ENCODE data around the gene SPDYE4.

SPDYE4 gene

GRCh38 chr17:8724451-8724850 is 33.9 kb downstream of the SPDYE4 start:
- Histone ChIP-seq H3K27me3 (ENCODE audit: control insufficient read depth, low read length) (no peaks in the 10 kb centered on the region), H3F3A (ENCODE audit: control insufficient read depth, insufficient read depth) (no peaks in the 10 kb centered on the region), H3K9me2 (replicated peaks; ENCODE audit: control insufficient read depth, low read length) (no peaks in the 10 kb centered on the region), H3K27ac (ENCODE audit: low read depth, low read length) (no peak overlapping the region), H3K79me2 (ENCODE audit: control insufficient read depth, low read length) (no peaks in the 10 kb centered on the region), H3K4me2 (ENCODE audit: low read length) (no peak overlapping the region), H3K9me3 (ENCODE audit: control insufficient read depth, insufficient read depth, low read length) (no peaks in the 10 kb centered on the region), H3K4me3 (ENCODE audit: low read length) (no peak overlapping the region), H3K4me1 (ENCODE audit: control insufficient read depth, low read length) (no peaks in the 10 kb centered on the region), H3K36me3 (ENCODE audit: control insufficient read depth, low read length) (no peaks in the 10 kb centered on the region), H4K20me1 (ENCODE audit: control insufficient read depth, insufficient read depth, low read depth, low read length) (no peaks in the 10 kb centered on the region)
- TF ChIP-seq EZH2phosphoT487 (IDR thresholded peaks at IDR 0.05; ENCODE audit: borderline replicate concordance, low read length) = no peak
- no peak for TF ChIP-seq CTCF (IDR thresholded peaks at IDR 0.05; ENCODE audit: low read depth, low read length, poor library complexity, severe bottlenecking)

DNA sequence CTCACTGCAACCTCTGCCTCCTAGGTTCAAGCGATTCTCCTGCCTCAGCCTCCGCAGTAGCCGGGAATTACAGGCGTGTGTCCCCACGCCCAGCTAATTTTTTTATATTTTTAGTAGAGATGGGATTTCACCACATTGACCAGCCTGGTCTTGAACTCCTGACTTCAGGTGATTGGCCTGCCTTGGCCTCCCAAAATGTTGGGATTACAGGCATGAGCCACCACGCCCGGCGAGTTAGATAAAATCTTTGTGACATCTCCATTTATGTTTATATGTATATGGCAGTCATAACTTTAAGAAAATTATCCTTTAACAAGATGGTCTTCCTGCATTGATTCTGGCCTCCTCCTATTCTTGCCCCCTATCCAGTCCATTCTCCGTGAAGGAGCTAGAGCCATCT is 37.8 kb downstream of the SPDYE4 start:
- Histone ChIP-seq H3K4me2 (ENCODE audit: low read length) (no peak overlapping the region), H3K27me3 (ENCODE audit: control insufficient read depth, low read length) (no peaks in the 10 kb centered on the region), H3K9me3 (ENCODE audit: control insufficient read depth, insufficient read depth, low read length) (no peaks in the 10 kb centered on the region), H3K27ac (ENCODE audit: low read depth, low read length) (no peak overlapping the region), H3K4me1 (ENCODE audit: control insufficient read depth, low read length) (no peaks in the 10 kb centered on the region), H4K20me1 (ENCODE audit: control insufficient read depth, insufficient read depth, low read depth, low read length) (no peaks in the 10 kb centered on the region), H3K9me2 (replicated peaks; ENCODE audit: control insufficient read depth, low read length) (no peaks in the 10 kb centered on the region), H3K79me2 (ENCODE audit: control insufficient read depth, low read length) (no peaks in the 10 kb centered on the region), H3F3A (ENCODE audit: control insufficient read depth, insufficient read depth) (no peaks in the 10 kb centered on the region), H3K36me3 (ENCODE audit: control insufficient read depth, low read length) (no peaks in the 10 kb centered on the region), H3K4me3 (ENCODE audit: low read length) (no peak overlapping the region)
- no peak for TF ChIP-seq CTCF (IDR thresholded peaks at IDR 0.05; ENCODE audit: low read depth, low read length, poor library complexity, severe bottlenecking)
- TF ChIP-seq EZH2phosphoT487 (IDR thresholded peaks at IDR 0.05; ENCODE audit: borderline replicate concordance, low read length) = no peak

DNA sequence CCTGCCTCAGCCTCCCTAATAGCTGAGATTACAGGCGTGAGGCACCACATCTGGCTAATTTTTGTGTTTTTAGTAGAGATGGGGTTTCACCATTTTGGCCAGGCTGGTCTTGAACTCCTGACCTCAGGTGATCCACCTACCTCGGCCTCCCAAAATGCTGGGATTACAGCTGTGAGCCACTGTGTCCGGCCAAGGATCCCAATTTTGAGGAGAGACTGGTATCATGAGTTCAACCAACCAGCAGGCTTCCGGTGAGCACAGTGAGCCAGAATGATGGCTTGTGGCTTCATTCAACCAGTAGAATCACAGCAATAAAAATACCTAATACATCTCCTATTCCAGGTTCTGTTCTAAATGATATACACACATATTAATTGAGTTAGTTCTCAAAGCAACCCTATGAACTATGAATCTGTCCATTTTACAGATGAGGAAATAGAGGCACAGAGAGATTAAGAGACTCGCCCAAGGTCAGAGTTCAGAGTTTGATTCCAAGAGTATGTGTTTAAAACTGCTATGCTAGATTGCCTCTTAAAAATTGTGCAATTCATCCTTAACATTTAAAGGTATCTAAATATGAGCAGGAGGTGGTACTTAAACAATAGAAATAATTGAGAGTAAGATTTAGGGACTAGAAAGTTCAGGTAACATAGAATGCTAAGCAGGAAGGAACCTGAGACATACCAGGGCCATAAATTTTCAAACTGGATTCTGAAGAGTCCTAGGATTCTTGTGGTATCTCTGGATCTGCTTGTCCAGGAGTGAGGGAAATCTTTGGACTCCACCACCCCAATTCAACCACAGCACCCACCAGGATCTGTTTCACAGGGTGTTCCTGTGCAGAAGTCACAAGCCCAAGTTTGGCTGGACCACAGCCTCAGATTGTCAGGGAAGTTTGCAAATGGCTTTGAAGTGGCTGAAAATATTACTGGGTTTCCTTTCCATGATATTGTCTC is 38.8 kb downstream of the SPDYE4 start:
- Histone ChIP-seq H3K9me3 (ENCODE audit: control insufficient read depth, insufficient read depth, low read length) (no peaks in the 10 kb centered on the region), H3K4me1 (ENCODE audit: control insufficient read depth, low read length) (no peaks in the 10 kb centered on the region), H3K27me3 (ENCODE audit: control insufficient read depth, low read length) (no peaks in the 10 kb centered on the region), H3F3A (ENCODE audit: control insufficient read depth, insufficient read depth) (no peaks in the 10 kb centered on the region), H3K36me3 (ENCODE audit: control insufficient read depth, low read length) (no peaks in the 10 kb centered on the region), H3K79me2 (ENCODE audit: control insufficient read depth, low read length) (no peaks in the 10 kb centered on the region), H3K4me3 (ENCODE audit: low read length) (no peak overlapping the region), H4K20me1 (ENCODE audit: control insufficient read depth, insufficient read depth, low read depth, low read length) (no peaks in the 10 kb centered on the region), H3K9me2 (replicated peaks; ENCODE audit: control insufficient read depth, low read length) (no peaks in the 10 kb centered on the region), H3K4me2 (ENCODE audit: low read length) (no peak overlapping the region), H3K27ac (ENCODE audit: low read depth, low read length) (no peak overlapping the region)
- no peak for TF ChIP-seq EZH2phosphoT487 (IDR thresholded peaks at IDR 0.05; ENCODE audit: borderline replicate concordance, low read length)
- no peak for TF ChIP-seq CTCF (IDR thresholded peaks at IDR 0.05; ENCODE audit: low read depth, low read length, poor library complexity, severe bottlenecking)

Measured in DOHH2 (cell line).